ENCODE measurements around the gene ATP2B1.

The ATP2B1 gene

DNA sequence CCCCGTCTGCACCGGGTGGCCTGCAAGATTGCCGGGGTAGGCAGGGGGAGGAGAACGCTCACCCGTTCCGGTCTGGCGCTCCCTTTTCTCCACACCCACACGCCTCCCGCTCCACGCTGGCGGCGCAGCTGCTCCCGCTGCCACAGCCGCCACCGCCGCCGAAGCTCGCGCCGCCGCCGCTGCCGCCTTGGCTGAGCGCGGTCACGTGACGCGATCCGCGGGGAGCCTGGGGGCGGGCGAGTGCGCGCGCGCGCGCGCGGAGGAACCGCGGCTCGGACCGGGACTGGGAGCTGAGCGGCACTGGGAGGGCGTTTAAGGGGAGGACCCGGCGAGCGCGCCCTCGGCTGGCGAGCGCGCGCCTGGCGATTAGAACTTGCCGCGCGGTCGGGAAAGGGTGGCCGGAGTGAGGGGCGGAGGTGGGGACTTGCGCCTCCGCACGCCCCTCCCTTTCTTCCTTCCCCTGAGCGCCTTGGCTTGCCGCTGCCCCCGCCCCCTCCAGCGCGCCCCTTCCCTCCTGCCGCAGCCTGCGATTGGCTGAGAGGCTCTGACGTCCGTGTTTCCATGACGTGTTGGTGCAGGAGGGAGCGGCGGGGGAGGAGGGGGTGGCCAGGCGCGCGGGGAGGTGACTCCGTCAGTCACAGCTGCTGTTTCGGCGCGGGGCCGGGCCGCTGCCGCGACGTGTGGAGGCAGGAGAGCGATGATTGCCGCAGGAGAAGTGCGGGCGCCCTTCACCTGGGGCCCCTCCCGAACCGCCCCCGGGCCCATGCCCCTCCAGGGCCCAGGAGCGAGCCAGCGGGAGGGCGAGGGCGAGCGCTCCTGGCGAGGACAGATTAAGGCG is 738 bp upstream of the ATP2B1 start (continued):
- TF ChIP-seq, protein P1, sequence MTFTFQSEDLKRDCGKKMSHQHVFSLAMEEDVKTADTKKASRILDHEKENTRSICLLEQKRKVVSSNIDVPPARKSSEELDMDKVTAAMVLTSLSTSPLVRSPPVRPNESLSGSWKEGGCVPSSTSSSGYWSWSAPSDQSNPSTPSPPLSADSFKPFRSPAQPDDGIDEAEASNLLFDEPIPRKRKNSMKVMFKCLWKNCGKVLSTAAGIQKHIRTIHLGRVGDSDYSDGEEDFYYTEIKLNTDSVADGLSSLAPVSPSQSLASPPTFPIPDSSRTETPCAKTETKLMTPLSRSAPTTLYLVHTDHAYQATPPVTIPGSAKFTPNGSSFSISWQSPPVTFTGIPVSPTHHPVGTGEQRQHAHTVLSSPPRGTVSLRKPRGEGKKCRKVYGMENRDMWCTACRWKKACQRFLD (tag by site-specific recombination; IDR thresholded peaks at IDR 0.05), result no peak
- TF ChIP-seq ZNF302 (tag by site-specific recombination; IDR thresholded peaks at IDR 0.05; ENCODE audit: low read depth) (no peak), ZNF843 (tag by site-specific recombination; IDR thresholded peaks at IDR 0.05) (peak; percentile 70), ZNF266 (tag by site-specific recombination; IDR thresholded peaks at IDR 0.05; ENCODE audit: low read depth) (no peak), ZBTB7A (tag by site-specific recombination; IDR thresholded peaks at IDR 0.05; ENCODE audit: low read depth) (peak; percentile 86), BCL11A (tag by site-specific recombination; IDR thresholded peaks at IDR 0.05; ENCODE audit: low read depth) (peak; percentile 56; the same call in 1 of the 2 replicates), ZNF530 (tag by site-specific recombination; IDR thresholded peaks at IDR 0.05; ENCODE audit: low read depth) (no peak), ZNF2 (tag by site-specific recombination; IDR thresholded peaks at IDR 0.05) (no peak), TRIM28 (IDR thresholded peaks at IDR 0.05; ENCODE audit: borderline replicate concordance, low read length) (0 out of 2 replicates have a peak, but pooled peaks have one; percentile 38), ZNF239 (tag by site-specific recombination; IDR thresholded peaks at IDR 0.05) (no peak), KLF16 (tag by site-specific recombination; IDR thresholded peaks at IDR 0.05) (peak; percentile 83), ZNF354C (tag by site-specific recombination; IDR thresholded peaks at IDR 0.05; ENCODE audit: borderline replicate concordance, low read depth) (no peak), ZNF473 (tag by site-specific recombination; IDR thresholded peaks at IDR 0.05) (no peak), ZNF677 (tag by site-specific recombination; IDR thresholded peaks at IDR 0.05) (no peak), TCF7L2 (IDR thresholded peaks at IDR 0.05; ENCODE audit: borderline replicate concordance, low read depth, low read length) (no peak; the same call in 1 of the 2 replicates), ZNF658 (tag by site-specific recombination; IDR thresholded peaks at IDR 0.05) (no peak), KLF9 (tag by site-specific recombination; IDR thresholded peaks at IDR 0.05; ENCODE audit: low read depth) (peak; percentile 79), SP3 (tag by site-specific recombination; IDR thresholded peaks at IDR 0.05) (peak; percentile 95), ZNF600 (tag by site-specific recombination; IDR thresholded peaks at IDR 0.05) (peak; percentile 83), ZFP3 (tag by site-specific recombination; IDR thresholded peaks at IDR 0.05; ENCODE audit: low read depth) (no peak), ZNF404 (tag by site-specific recombination; IDR thresholded peaks at IDR 0.05) (no peak)
- TF ChIP-seq, protein P2, sequence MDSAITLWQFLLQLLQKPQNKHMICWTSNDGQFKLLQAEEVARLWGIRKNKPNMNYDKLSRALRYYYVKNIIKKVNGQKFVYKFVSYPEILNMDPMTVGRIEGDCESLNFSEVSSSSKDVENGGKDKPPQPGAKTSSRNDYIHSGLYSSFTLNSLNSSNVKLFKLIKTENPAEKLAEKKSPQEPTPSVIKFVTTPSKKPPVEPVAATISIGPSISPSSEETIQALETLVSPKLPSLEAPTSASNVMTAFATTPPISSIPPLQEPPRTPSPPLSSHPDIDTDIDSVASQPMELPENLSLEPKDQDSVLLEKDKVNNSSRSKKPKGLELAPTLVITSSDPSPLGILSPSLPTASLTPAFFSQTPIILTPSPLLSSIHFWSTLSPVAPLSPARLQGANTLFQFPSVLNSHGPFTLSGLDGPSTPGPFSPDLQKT (IDR thresholded peaks at IDR 0.05; ENCODE audit: borderline replicate concordance, low read depth, low read length), result no peak
- TF ChIP-seq, protein P3, sequence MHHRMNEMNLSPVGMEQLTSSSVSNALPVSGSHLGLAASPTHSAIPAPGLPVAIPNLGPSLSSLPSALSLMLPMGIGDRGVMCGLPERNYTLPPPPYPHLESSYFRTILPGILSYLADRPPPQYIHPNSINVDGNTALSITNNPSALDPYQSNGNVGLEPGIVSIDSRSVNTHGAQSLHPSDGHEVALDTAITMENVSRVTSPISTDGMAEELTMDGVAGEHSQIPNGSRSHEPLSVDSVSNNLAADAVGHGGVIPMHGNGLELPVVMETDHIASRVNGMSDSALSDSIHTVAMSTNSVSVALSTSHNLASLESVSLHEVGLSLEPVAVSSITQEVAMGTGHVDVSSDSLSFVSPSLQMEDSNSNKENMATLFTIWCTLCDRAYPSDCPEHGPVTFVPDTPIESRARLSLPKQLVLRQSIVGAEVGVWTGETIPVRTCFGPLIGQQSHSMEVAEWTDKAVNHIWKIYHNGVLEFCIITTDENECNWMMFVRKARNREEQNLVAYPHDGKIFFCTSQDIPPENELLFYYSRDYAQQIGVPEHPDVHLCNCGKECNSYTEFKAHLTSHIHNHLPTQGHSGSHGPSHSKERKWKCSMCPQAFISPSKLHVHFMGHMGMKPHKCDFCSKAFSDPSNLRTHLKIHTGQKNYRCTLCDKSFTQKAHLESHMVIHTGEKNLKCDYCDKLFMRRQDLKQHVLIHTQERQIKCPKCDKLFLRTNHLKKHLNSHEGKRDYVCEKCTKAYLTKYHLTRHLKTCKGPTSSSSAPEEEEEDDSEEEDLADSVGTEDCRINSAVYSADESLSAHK (tag by site-specific recombination; IDR thresholded peaks at IDR 0.05), result no peak; the same call in 1 of the 2 replicates
- TF ChIP-seq, protein P4, sequence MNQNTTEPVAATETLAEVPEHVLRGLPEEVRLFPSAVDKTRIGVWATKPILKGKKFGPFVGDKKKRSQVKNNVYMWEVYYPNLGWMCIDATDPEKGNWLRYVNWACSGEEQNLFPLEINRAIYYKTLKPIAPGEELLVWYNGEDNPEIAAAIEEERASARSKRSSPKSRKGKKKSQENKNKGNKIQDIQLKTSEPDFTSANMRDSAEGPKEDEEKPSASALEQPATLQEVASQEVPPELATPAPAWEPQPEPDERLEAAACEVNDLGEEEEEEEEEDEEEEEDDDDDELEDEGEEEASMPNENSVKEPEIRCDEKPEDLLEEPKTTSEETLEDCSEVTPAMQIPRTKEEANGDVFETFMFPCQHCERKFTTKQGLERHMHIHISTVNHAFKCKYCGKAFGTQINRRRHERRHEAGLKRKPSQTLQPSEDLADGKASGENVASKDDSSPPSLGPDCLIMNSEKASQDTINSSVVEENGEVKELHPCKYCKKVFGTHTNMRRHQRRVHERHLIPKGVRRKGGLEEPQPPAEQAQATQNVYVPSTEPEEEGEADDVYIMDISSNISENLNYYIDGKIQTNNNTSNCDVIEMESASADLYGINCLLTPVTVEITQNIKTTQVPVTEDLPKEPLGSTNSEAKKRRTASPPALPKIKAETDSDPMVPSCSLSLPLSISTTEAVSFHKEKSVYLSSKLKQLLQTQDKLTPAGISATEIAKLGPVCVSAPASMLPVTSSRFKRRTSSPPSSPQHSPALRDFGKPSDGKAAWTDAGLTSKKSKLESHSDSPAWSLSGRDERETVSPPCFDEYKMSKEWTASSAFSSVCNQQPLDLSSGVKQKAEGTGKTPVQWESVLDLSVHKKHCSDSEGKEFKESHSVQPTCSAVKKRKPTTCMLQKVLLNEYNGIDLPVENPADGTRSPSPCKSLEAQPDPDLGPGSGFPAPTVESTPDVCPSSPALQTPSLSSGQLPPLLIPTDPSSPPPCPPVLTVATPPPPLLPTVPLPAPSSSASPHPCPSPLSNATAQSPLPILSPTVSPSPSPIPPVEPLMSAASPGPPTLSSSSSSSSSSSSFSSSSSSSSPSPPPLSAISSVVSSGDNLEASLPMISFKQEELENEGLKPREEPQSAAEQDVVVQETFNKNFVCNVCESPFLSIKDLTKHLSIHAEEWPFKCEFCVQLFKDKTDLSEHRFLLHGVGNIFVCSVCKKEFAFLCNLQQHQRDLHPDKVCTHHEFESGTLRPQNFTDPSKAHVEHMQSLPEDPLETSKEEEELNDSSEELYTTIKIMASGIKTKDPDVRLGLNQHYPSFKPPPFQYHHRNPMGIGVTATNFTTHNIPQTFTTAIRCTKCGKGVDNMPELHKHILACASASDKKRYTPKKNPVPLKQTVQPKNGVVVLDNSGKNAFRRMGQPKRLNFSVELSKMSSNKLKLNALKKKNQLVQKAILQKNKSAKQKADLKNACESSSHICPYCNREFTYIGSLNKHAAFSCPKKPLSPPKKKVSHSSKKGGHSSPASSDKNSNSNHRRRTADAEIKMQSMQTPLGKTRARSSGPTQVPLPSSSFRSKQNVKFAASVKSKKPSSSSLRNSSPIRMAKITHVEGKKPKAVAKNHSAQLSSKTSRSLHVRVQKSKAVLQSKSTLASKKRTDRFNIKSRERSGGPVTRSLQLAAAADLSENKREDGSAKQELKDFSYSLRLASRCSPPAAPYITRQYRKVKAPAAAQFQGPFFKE (tag by site-specific recombination; IDR thresholded peaks at IDR 0.05; ENCODE audit: borderline replicate concordance), result no peak
- TF ChIP-seq, protein P5, sequence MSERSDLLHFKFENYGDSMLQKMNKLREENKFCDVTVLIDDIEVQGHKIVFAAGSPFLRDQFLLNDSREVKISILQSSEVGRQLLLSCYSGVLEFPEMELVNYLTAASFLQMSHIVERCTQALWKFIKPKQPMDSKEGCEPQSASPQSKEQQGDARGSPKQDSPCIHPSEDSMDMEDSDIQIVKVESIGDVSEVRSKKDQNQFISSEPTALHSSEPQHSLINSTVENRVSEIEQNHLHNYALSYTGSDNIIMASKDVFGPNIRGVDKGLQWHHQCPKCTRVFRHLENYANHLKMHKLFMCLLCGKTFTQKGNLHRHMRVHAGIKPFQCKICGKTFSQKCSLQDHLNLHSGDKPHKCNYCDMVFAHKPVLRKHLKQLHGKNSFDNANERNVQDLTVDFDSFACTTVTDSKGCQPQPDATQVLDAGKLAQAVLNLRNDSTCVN (tag by site-specific recombination; optimal IDR thresholded peaks at IDR 0.05), result peak; percentile 96
- TF ChIP-seq, protein P6, sequence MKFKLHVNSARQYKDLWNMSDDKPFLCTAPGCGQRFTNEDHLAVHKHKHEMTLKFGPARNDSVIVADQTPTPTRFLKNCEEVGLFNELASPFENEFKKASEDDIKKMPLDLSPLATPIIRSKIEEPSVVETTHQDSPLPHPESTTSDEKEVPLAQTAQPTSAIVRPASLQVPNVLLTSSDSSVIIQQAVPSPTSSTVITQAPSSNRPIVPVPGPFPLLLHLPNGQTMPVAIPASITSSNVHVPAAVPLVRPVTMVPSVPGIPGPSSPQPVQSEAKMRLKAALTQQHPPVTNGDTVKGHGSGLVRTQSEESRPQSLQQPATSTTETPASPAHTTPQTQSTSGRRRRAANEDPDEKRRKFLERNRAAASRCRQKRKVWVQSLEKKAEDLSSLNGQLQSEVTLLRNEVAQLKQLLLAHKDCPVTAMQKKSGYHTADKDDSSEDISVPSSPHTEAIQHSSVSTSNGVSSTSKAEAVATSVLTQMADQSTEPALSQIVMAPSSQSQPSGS (tag by site-specific recombination; IDR thresholded peaks at IDR 0.05; ENCODE audit: low read depth), result peak; percentile 85

All from HEK293 (cell line).